Naive thymus-derived CD4-positive, alpha-beta T cell (primary cell): ENCODE measurements around the gene STK32C. TPM values are rescaled to one million over a fixed set of nuclear protein-coding genes. Genes with fewer than 3 reads are reported as not detected.
A peak's percentile ranks its signal among the peaks of the same experiment; 100 is the strongest.

Experiments
- ATAC-seq: fragments of 150-1000 bp; cut with Tn5 transposase; 2 replicates; pipeline ENCODE4 v1.10.0; 2021; ENCODE audit warnings: mild to moderate bottlenecking, moderate library complexity
- CTCF ChIA-PET: fragments of 350-600 bp; sonication (Branson Sonifier 250); formaldehyde crosslinking; loops from one replicate; lab custom pipeline; 2021; ENCODE audit warnings: antibody characterized with exemption; lab: Charles Lee
- POLR2A ChIA-PET: fragments of 350-600 bp; sonication (Branson Sonifier 250); formaldehyde crosslinking; loops from one replicate; lab custom pipeline; 2021; ENCODE audit warnings: antibody characterized with exemption, inconsistent platforms; lab: Charles Lee
- DNase-seq, 9 donors: peaks; one replicate each; pipeline versions ENCODE4 v3.0.0 to v3.0.0-alpha.2; 2020 to 2022; ENCODE audit warnings: mixed read lengths in 1 of 9
- H3K27ac ChIP-seq: one replicate; pipeline ENCODE4 v1.7.0; 2013; ENCODE audit warnings: mild to moderate bottlenecking, low read depth, low read length, moderate library complexity
- H3K27me3 ChIP-seq, 2 donors: one replicate each; pipeline ENCODE4 v1.7.0; 2013; ENCODE audit warnings: low read length in 2 of 2, mild to moderate bottlenecking in 2 of 2, moderate library complexity in 2 of 2; ENCODE audit not compliant: control insufficient read depth in 2 of 2, insufficient read depth in 2 of 2
- H3K36me3 ChIP-seq, 3 experiments: 1 replicate in 2 of 3; 2 replicates in 1 of 3; pipeline ENCODE4 v1.7.0; 2013; ENCODE audit warnings: low read length in 3 of 3, mild to moderate bottlenecking in 3 of 3, moderate library complexity in 1 of 3; ENCODE audit not compliant: insufficient read depth in 3 of 3, control insufficient read depth in 2 of 3
- H3K4me1 ChIP-seq, 2 donors: one replicate each; pipeline ENCODE4 v1.7.0; 2013; ENCODE audit warnings: low read length in 2 of 2, mild to moderate bottlenecking in 2 of 2, moderate library complexity in 1 of 2; ENCODE audit not compliant: control insufficient read depth in 2 of 2, insufficient read depth in 2 of 2
- H3K4me3 ChIP-seq: 2 replicates; pipeline ENCODE4 v1.7.0; 2013; ENCODE audit warnings: mild to moderate bottlenecking, low read length
- H3K9me3 ChIP-seq, 3 experiments: 1 replicate in 2 of 3; 2 replicates in 1 of 3; pipeline ENCODE4 v1.7.0; 2013; ENCODE audit warnings: low read length in 3 of 3; ENCODE audit not compliant: control insufficient read depth in 2 of 3
- H3K27ac Mint-ChIP-seq, 9 donors: one replicate each; pipeline ENCODE4 v1.8.0; 2020 to 2022; ENCODE audit warnings: mixed read lengths in 9 of 9, mild to moderate bottlenecking in 8 of 9, moderate library complexity in 5 of 9, inconsistent platforms in 2 of 9
- H3K27me3 Mint-ChIP-seq, 5 donors: one replicate each; pipeline ENCODE4 v1.8.0; 2021 to 2022; ENCODE audit warnings: mixed read lengths in 5 of 5, mild to moderate bottlenecking in 1 of 5
- H3K36me3 Mint-ChIP-seq, 5 donors: one replicate each; pipeline ENCODE4 v1.8.0; 2020 to 2022; ENCODE audit warnings: mixed read lengths in 5 of 5, mild to moderate bottlenecking in 3 of 5, inconsistent platforms in 1 of 5
- H3K4me1 Mint-ChIP-seq, 7 donors: one replicate each; pipeline ENCODE4 v1.8.0; 2020 to 2022; ENCODE audit warnings: mixed read lengths in 7 of 7, mild to moderate bottlenecking in 3 of 7, inconsistent platforms in 1 of 7
- H3K4me3 Mint-ChIP-seq, 10 donors: one replicate each; pipeline ENCODE4 v1.8.0; 2020 to 2022; ENCODE audit warnings: mild to moderate bottlenecking in 10 of 10, mixed read lengths in 10 of 10, moderate library complexity in 6 of 10, inconsistent platforms in 2 of 10
- H3K9me3 Mint-ChIP-seq, 11 donors: one replicate each; pipeline ENCODE4 v1.8.0; 2020 to 2022; ENCODE audit warnings: mixed read lengths in 11 of 11, mild to moderate bottlenecking in 4 of 11, inconsistent platforms in 1 of 11, moderate library complexity in 1 of 11
- intact Hi-C, 2 donors: fragments of 100-400 bp; cut with micrococcal nuclease; formaldehyde crosslinking; loops; one replicate each; pipeline ENCODE4 v1.15.1; 2023
- polyA plus RNA-seq, 2 donors: library from polyadenylated mRNA; unstranded; fragments of 300-500 nt; fragmentation: Illumina TruSeq; gene quantifications; one replicate each; pipeline ENCODE4 v1.2.3, GENCODE V29; 2021
- total RNA-seq, 6 experiments: library from RNA in 5 of 6; stranded (reverse) in 5 of 6; gene quantifications; 1 replicate in 5 of 6; 2 replicates in 1 of 6; pipeline ENCODE4 v1.2.3 and lab custom pipeline; 2021 to 2026

Gene STK32C
- total and polyA plus RNA-seq, 7 experiments from 2014 or later: 4.6 to 19.4 (median 11.8) TPM

DNA sequence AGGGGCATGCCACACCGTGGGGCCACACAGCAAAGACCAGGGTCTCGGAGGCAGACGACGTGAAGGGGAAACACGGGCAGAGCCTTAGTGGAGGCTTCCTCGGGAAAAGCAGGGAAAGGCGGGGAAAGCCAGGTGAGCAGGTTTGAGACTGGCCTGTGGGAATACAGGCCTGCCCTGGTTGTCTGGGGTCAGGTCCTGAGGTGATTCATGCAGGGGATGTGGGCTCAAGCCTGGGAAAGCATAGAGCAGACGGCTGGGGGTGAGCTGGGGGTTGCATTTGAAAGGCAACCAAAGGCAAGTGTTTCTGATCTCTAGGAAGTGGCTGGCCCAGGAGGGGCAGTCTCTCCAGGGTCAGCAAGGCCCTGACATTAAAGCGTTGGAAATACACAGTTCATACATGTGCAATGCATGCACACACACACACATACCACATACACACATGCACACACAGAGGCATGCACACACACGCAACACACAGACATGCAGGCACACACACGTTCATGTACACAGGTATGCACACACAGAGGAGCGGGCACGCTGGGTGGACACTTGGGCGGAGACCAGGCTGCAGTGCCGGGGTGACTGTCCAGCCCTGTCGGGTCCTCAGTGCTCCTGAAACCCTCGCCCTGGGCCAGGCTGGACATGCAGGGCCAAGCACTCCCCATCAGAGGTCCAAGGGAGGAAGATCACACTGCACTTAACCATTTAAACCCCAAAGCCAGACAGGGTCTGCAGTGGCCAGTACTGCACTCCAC, 69.2 kb downstream of the STK32C start:
- Histone ChIP-seq H3K27me3 (no peaks in the 10 kb centered on the region), H3K27ac (no peak overlapping the region), H3K4me3 (no peak overlapping the region), H3K4me1 (no peaks in the 10 kb centered on the region), H3K36me3 (no peaks in the 10 kb centered on the region), H3K9me3 (no peaks in the 10 kb centered on the region)
- Mint-ChIP-seq H3K9me3 (no peaks in the 10 kb centered on the region), H3K4me3 (no peak overlapping the region), H3K4me1 (no peaks in the 10 kb centered on the region), H3K27me3 (no peaks in the 10 kb centered on the region), H3K27ac (no peak overlapping the region), H3K36me3 (peaks cover 0 to 7% (median 0%) of the 10 kb centered on the region in 5 donors)
- intact Hi-C loops: no loop called here
- DNase-seq (peak in 1 of 9 donors; percentile 3), ATAC-seq (no peak)
- POLR2A ChIA-PET: no interaction called here
- CTCF ChIA-PET: interaction anchor here (0.6 kb wide), 1 partner anchor 26 kb away, joined by 3 read pairs; no protein-coding TSS in a partner anchor

DNA sequence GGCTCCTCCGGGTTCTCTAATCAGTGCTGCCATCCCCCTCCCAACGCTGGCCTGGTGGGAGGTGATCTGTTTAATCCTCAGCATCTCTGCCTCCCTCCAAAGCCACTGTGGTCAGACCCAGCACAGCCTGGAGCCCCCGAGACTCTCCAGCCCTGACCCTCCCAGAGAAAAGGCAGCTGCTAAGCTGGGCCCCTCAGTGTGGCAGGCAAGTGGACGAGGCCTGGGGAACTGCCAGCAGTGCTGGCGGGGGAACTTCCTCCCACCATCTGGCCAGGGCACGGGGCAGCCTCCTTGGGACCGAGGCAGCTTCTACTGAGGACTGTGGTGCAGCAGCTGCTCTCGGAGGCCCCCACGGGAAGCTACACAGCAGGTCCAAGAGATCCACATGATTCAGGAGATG, 69.9 kb downstream of the STK32C start:
- Mint-ChIP-seq H3K4me1 (peaks cover 0 to 5% (median 2%) of the 10 kb centered on the region in 7 donors), H3K9me3 (no peaks in the 10 kb centered on the region), H3K27me3 (no peaks in the 10 kb centered on the region), H3K36me3 (peaks cover 0 to 7% (median 0%) of the 10 kb centered on the region in 5 donors), H3K4me3 (no peak overlapping the region), H3K27ac (no peak overlapping the region)
- Histone ChIP-seq H3K4me3 (no peak overlapping the region), H3K27me3 (no peaks in the 10 kb centered on the region), H3K4me1 (no peaks in the 10 kb centered on the region), H3K27ac (no peak overlapping the region), H3K9me3 (no peaks in the 10 kb centered on the region), H3K36me3 (no peaks in the 10 kb centered on the region)
- ChIA-PET CTCF (no interaction called here), POLR2A (no interaction called here)
- ATAC-seq (no peak), DNase-seq (no peak)
- intact Hi-C loops: no loop called here

DNA sequence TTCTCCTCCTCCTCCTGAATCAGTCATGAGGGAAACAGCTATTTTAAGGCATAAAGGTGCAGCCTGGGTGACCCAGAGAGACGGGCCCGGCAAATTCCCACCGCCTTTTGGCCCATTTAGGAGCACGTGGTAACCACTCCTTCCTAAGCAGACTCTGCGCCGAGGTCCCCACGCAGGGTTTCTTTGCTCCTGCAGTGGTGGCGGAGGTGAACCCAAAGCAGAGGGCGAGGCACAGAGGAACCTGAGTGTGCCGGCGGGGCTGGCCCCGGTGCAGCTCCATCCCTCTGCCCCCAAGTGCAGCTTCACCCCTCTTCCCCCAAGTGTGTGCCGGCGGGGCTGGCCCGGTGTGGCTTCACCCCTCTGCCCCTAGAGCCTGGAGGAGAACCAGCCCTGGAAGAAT, 70.4 kb downstream of the STK32C start:
- peaks cover 0 to 7% (median 0%) of the 10 kb centered on the region in 5 donors for H3K36me3 Mint-ChIP-seq
- peaks cover 0 to 10% (median 6%) of the 10 kb centered on the region in 7 donors for H3K4me1 Mint-ChIP-seq
- no peak overlapping the region for H3K27ac ChIP-seq
- H3K4me3 ChIP-seq: no peak overlapping the region
- ChIA-PET POLR2A (no interaction called here), CTCF (no interaction called here)
- H3K27me3 Mint-ChIP-seq: no peaks in the 10 kb centered on the region
- H3K27ac Mint-ChIP-seq: no peak overlapping the region
- no peaks in the 10 kb centered on the region for H3K36me3 ChIP-seq
- H3K9me3 ChIP-seq: no peaks in the 10 kb centered on the region
- no peaks in the 10 kb centered on the region for H3K27me3 ChIP-seq
- ATAC-seq (no peak), DNase-seq (no peak)
- intact Hi-C loops: no loop called here
- no peaks in the 10 kb centered on the region for H3K9me3 Mint-ChIP-seq
- H3K4me3 Mint-ChIP-seq: no peak overlapping the region
- no peaks in the 10 kb centered on the region for H3K4me1 ChIP-seq

- CTCF ChIA-PET: no interaction called here
Measured at GRCh38 chr10:132236881-132237280, 70.9 kb downstream of the STK32C start.

GRCh38 chr10:132236161-132236560, 71.6 kb downstream of the STK32C start:
- H3K9me3 Mint-ChIP-seq: no peaks in the 10 kb centered on the region
- CTCF ChIA-PET: no interaction called here

More at GRCh38 chr10:132236881-132237280, 70.9 kb downstream of the STK32C start:
- H3K27ac ChIP-seq: no peak overlapping the region
- H3K9me3 Mint-ChIP-seq: no peaks in the 10 kb centered on the region
- no peaks in the 10 kb centered on the region for H3K27me3 Mint-ChIP-seq
- POLR2A ChIA-PET: no interaction called here
- no peak overlapping the region for H3K4me3 Mint-ChIP-seq
- DNase-seq (no peak), ATAC-seq (no peak)
- peaks cover 0 to 7% (median 0%) of the 10 kb centered on the region in 5 donors for H3K36me3 Mint-ChIP-seq
- peaks cover 0 to 4% of the 10 kb centered on the region in 2 donors for H3K4me1 ChIP-seq
- H3K4me3 ChIP-seq: no peak overlapping the region
- no peaks in the 10 kb centered on the region for H3K27me3 ChIP-seq
- intact Hi-C loops: no loop called here
- H3K4me1 Mint-ChIP-seq: peaks cover 5 to 15% (median 11%) of the 10 kb centered on the region in 7 donors
- H3K27ac Mint-ChIP-seq: no peak overlapping the region
- H3K9me3 ChIP-seq: no peaks in the 10 kb centered on the region
- H3K36me3 ChIP-seq: no peaks in the 10 kb centered on the region

DNA sequence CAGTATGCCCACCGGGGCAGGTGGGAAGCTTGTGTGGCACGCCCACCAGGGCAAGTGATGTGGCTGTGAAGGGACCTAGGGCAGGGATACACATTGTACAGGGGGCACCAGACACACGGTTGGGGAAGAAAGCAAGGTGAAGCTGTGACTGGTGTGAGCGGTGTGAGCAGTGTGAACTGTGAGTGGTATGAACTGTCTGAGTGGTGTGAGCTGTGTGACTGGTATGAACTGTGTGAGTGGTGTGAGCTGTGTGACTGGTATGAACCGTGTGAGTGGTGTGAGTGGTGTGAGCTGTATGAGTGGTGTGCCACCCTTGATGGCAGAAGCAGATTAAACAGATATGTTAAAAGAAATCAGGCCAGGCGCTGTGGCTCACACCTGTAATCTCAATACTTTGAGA, 72.9 kb downstream of the STK32C start:
- H3K27ac Mint-ChIP-seq: no peak overlapping the region
- H3K9me3 Mint-ChIP-seq: no peaks in the 10 kb centered on the region
- Histone ChIP-seq H3K9me3 (no peaks in the 10 kb centered on the region), H3K27me3 (no peaks in the 10 kb centered on the region), H3K4me3 (no peak overlapping the region), H3K4me1 (peaks cover 0 to 7% of the 10 kb centered on the region in 2 donors), H3K27ac (no peak overlapping the region), H3K36me3 (no peaks in the 10 kb centered on the region)
- H3K4me3 Mint-ChIP-seq: no peak overlapping the region
- ChIA-PET POLR2A (no interaction called here), CTCF (interaction anchor here (0.7 to 1.7 kb wide), 2 partner anchors 11 to 103 kb away, joined by 3 to 4 read pairs; no protein-coding TSS in a partner anchor)
- no peaks in the 10 kb centered on the region for H3K27me3 Mint-ChIP-seq
- peaks cover 0 to 3% (median 0%) of the 10 kb centered on the region in 5 donors for H3K36me3 Mint-ChIP-seq
- ATAC-seq (no peak), DNase-seq (peak in 1 of 9 donors; percentile 4)
- intact Hi-C loops: loop anchor here in 1 of 2 donors (5.0 kb wide), 1 partner anchor 72 kb away; the partner anchor contains the start of gene STK32C
- peaks cover 15 to 33% (median 21%) of the 10 kb centered on the region in 7 donors for H3K4me1 Mint-ChIP-seq

More at GRCh38 chr10:132236161-132236560, 71.6 kb downstream of the STK32C start:
- H3K9me3 ChIP-seq: no peaks in the 10 kb centered on the region
- Mint-ChIP-seq H3K27me3 (no peaks in the 10 kb centered on the region), H3K4me1 (peaks cover 11 to 22% (median 17%) of the 10 kb centered on the region in 7 donors), H3K36me3 (peaks cover 0 to 3% (median 0%) of the 10 kb centered on the region in 5 donors), H3K27ac (no peak overlapping the region), H3K4me3 (no peak overlapping the region)
- peak in 1 of 9 donors; percentile 2 for DNase-seq
- no peaks in the 10 kb centered on the region for H3K36me3 ChIP-seq
- no peak for ATAC-seq
- POLR2A ChIA-PET: no interaction called here
- intact Hi-C loops: no loop called here
- no peak overlapping the region for H3K27ac ChIP-seq
- H3K27me3 ChIP-seq: no peaks in the 10 kb centered on the region
- no peak overlapping the region for H3K4me3 ChIP-seq
- peaks cover 0 to 7% of the 10 kb centered on the region in 2 donors for H3K4me1 ChIP-seq
